IMR-90 (cell line): Measurements from ENCODE around the gene ZNF217. TPM values are rescaled to one million over a fixed set of nuclear protein-coding genes. Genes with fewer than 3 reads are reported as not detected.

Experiments
- ATAC-seq: fragments of 200-7000 bp; cut with Tn5 transposase; 2 replicates; pipeline ENCODE4 v1.9.1; 2020; ENCODE audit warnings: low read depth, mild to moderate bottlenecking, moderate library complexity
- BruUV-seq: library from RNA; stranded (reverse); fragments of 400-500 nt; replicated peaks from 2 replicates; lab custom pipeline; 2021; lab: Mats Ljungman, UMichigan
- CTCF ChIA-PET: fragments of 300-600 bp; formaldehyde crosslinking; extraction: SDS; loops from one replicate; lab custom pipeline; 2021; ENCODE audit warnings: antibody characterized with exemption; lab: Yijun Ruan, JAX
- POLR2A ChIA-PET: fragments of 300-600 bp; sonication (Branson Sonifier 250); formaldehyde crosslinking; loops from one replicate; lab custom pipeline; 2022; ENCODE audit warnings: antibody characterized with exemption; ENCODE audit not compliant: unreplicated experiment; lab: Charles Lee
- DNase-seq: peaks from one replicate; pipeline ENCODE4 v3.0.0; 2013
- H2AFZ ChIP-seq: replicated peaks from 2 replicates; pipeline ENCODE3; 2013; ENCODE audit warnings: low read length, mild to moderate bottlenecking; ENCODE audit not compliant: poor library complexity
- H2AK5ac ChIP-seq: 2 replicates; pipeline ENCODE4 v1.6.1; 2013; ENCODE audit warnings: low read depth, low read length, inconsistent platforms
- H2AK9ac ChIP-seq: replicated peaks from 2 replicates; pipeline ENCODE3; 2013; ENCODE audit warnings: mild to moderate bottlenecking, low read depth, low read length, moderate library complexity; ENCODE audit not compliant: poor library complexity
- H2BK120ac ChIP-seq: 2 replicates; pipeline ENCODE4 v1.6.1; 2013; ENCODE audit warnings: low read depth, low read length, inconsistent platforms
- H2BK15ac ChIP-seq: 3 replicates; pipeline ENCODE4 v1.6.1; 2013; ENCODE audit warnings: low read depth, low read length, inconsistent platforms
- H2BK20ac ChIP-seq: 2 replicates; pipeline ENCODE4 v1.6.1; 2013; ENCODE audit warnings: low read depth, mild to moderate bottlenecking, inconsistent platforms, low read length, moderate library complexity
- H2BK5ac ChIP-seq: 2 replicates; pipeline ENCODE4 v1.6.1; 2013; ENCODE audit warnings: mild to moderate bottlenecking, low read depth, low read length, inconsistent platforms; ENCODE audit not compliant: poor library complexity, severe bottlenecking
- H3K14ac ChIP-seq: replicated peaks from 2 replicates; pipeline ENCODE4 v1.6.1; 2013; ENCODE audit warnings: low read depth, low read length, inconsistent platforms
- H3K18ac ChIP-seq: 2 replicates; pipeline ENCODE4 v1.6.1; 2013; ENCODE audit warnings: low read depth, low read length, control low read depth
- H3K23ac ChIP-seq: 2 replicates; pipeline ENCODE4 v1.6.1; 2013; ENCODE audit warnings: low read depth, low read length, inconsistent platforms
- H3K27ac ChIP-seq: 2 replicates; pipeline ENCODE4 v1.5.1; 2013; ENCODE audit warnings: mild to moderate bottlenecking, control low read depth, low read length; ENCODE audit not compliant: insufficient read depth
- H3K27me3 ChIP-seq: 2 replicates; pipeline ENCODE4 v1.6.1; 2013; ENCODE audit warnings: low read length; ENCODE audit not compliant: control insufficient read depth, insufficient read depth
- H3K36me3 ChIP-seq: 2 replicates; pipeline ENCODE4 v1.6.1; 2013; ENCODE audit warnings: low read length, mixed read lengths; ENCODE audit not compliant: control insufficient read depth, insufficient read depth
- H3K4ac ChIP-seq: 2 replicates; pipeline ENCODE4 v1.6.1; 2013; ENCODE audit warnings: low read depth, low read length, inconsistent platforms
- H3K4me1 ChIP-seq: 2 replicates; pipeline ENCODE4 v1.6.1; 2013; ENCODE audit warnings: low read length, mixed read lengths; ENCODE audit not compliant: control insufficient read depth, insufficient read depth
- H3K4me2 ChIP-seq: 2 replicates; pipeline ENCODE4 v1.6.1; 2013; ENCODE audit warnings: low read depth, mild to moderate bottlenecking, control low read depth, low read length, moderate library complexity
- H3K4me3 ChIP-seq: 2 replicates; pipeline ENCODE4 v1.5.1; 2013; ENCODE audit warnings: low read depth, mild to moderate bottlenecking, control low read depth, low read length, moderate library complexity; ENCODE audit not compliant: insufficient read depth
- H3K56ac ChIP-seq: 2 replicates; pipeline ENCODE4 v1.6.1; 2013; ENCODE audit warnings: low read length, inconsistent platforms; ENCODE audit not compliant: insufficient read depth; ENCODE audit errors: extremely low read depth
- H3K79me1 ChIP-seq, 2 experiments: 2 replicates each; pipeline ENCODE4 v1.6.1; 2013; ENCODE audit warnings: low read length in 2 of 2, inconsistent platforms in 1 of 2, low read depth in 1 of 2
- H3K9ac ChIP-seq: 2 replicates; pipeline ENCODE4 v1.6.1; 2013; ENCODE audit warnings: low read depth, low read length, control low read depth
- H3K9me1 ChIP-seq: 2 replicates; pipeline ENCODE4 v1.6.1; 2013; ENCODE audit warnings: low read length, inconsistent platforms; ENCODE audit not compliant: insufficient read depth
- H3K9me3 ChIP-seq: 2 replicates; pipeline ENCODE4 v1.6.1; 2013; ENCODE audit warnings: low read length; ENCODE audit not compliant: control insufficient read depth, insufficient read depth
- H4K20me1 ChIP-seq: 2 replicates; pipeline ENCODE4 v1.6.1; 2013; ENCODE audit warnings: low read length, inconsistent platforms; ENCODE audit not compliant: insufficient read depth
- H4K5ac ChIP-seq: 2 replicates; pipeline ENCODE4 v1.6.1; 2013; ENCODE audit warnings: mild to moderate bottlenecking, low read depth, low read length, control low read depth
- H4K8ac ChIP-seq, 2 experiments: 2 replicates each; pipeline ENCODE4 v1.6.1; 2013; ENCODE audit warnings: low read depth in 2 of 2, low read length in 2 of 2, control low read depth in 1 of 2, inconsistent platforms in 1 of 2
- H4K91ac ChIP-seq: 2 replicates; pipeline ENCODE4 v1.6.1; 2013; ENCODE audit warnings: low read depth, low read length, inconsistent platforms; ENCODE audit not compliant: insufficient read depth
- BHLHE40 ChIP-seq: fragments of 150-350 bp; IDR thresholded peaks from 2 replicates; pipeline ENCODE4 v1.6.1; 2016; ENCODE audit warnings: mild to moderate bottlenecking, low read depth, low read length
- CHD1 ChIP-seq: IDR thresholded peaks from 2 replicates; pipeline ENCODE4 v1.6.1; 2012; ENCODE audit warnings: low read depth, low read length, improper control_type of control experiment
- CTCF ChIP-seq: conservative IDR thresholded peaks from 2 replicates; pipeline ENCODE4 v1.5.1; 2012; ENCODE audit warnings: mild to moderate bottlenecking, low read depth, low read length, improper control_type of control experiment
- MAZ ChIP-seq: IDR thresholded peaks from 2 replicates; pipeline ENCODE4 v1.6.1; 2012; ENCODE audit warnings: low read depth, mild to moderate bottlenecking, low read length, improper control_type of control experiment, moderate library complexity, borderline replicate concordance
- MXI1 ChIP-seq: IDR thresholded peaks from 2 replicates; pipeline ENCODE4 v1.6.1; 2012; ENCODE audit warnings: low read depth, mild to moderate bottlenecking, low read length, moderate library complexity, borderline replicate concordance
- NFE2L2 ChIP-seq: fragments of 150-350 bp; IDR thresholded peaks from 2 replicates; pipeline ENCODE4 v1.6.1; 2016; ENCODE audit warnings: low read depth, mild to moderate bottlenecking, low read length
- RCOR1 ChIP-seq: IDR thresholded peaks from 2 replicates; pipeline ENCODE4 v1.6.1; 2012; ENCODE audit warnings: mild to moderate bottlenecking, low read length, improper control_type of control experiment; ENCODE audit not compliant: insufficient replicate concordance
- WGBS, 2 experiments: methylation state at CpG; one replicate each; pipeline versions ENCODE4 v1.1.5 to v1.1.7; 2013; ENCODE audit warnings: missing lambda C conversion rate in 2 of 2; ENCODE audit not compliant: insufficient read length in 1 of 2; ENCODE audit errors: extremely low coverage in 2 of 2; 5-methylcytosine and 5-hydroxymethylcytosine counted together
- dilution Hi-C: fragments of 300-500 bp; cut with HindIII; formaldehyde crosslinking; loops from one replicate; pipeline ENCODE4 v1.14.3; 2018; ENCODE audit warnings: low sequenced_read_pairs; ENCODE audit not compliant: unreplicated experiment
- in situ Hi-C: fragments of 300-500 bp; cut with MboI; formaldehyde crosslinking; loops from 3 replicates; pipeline ENCODE4 v1.14.3; 2019; ENCODE audit warnings: low sequenced_read_pairs, inconsistent platforms, mixed read lengths
- intact Hi-C: fragments of 100-400 bp; cut with micrococcal nuclease; formaldehyde crosslinking; loops from 2 replicates; pipeline ENCODE4 v1.10.0; 2022
- polyA plus RNA-seq, 3 experiments: library from polyadenylated mRNA; depleted of rRNA; stranded (reverse); fragments of >200 nt; gene quantifications; 2 replicates each; pipeline ENCODE4 v1.2.3, GENCODE V29; 2012; ENCODE audit warnings: low replicate concordance in 1 of 3
- total RNA-seq: library from RNA; depleted of rRNA; stranded (reverse); fragments of >200 nt; gene quantifications from 2 replicates; pipeline ENCODE4 v1.2.3, GENCODE V29; 2012

Gene ZNF217
- total and polyA plus RNA-seq, 2 of the 4 experiments (the other 2 are of a cell fraction) = 9.1 to 27.8 TPM

- Histone ChIP-seq H3K9ac (no peak overlapping the region), H3K9me1 (no peaks in the 10 kb centered on the region), H3K14ac (no peak overlapping the region), H2BK5ac (no peak overlapping the region), H2AFZ (no peak overlapping the region), H4K91ac (no peak overlapping the region), H3K4ac (no peak overlapping the region), H3K4me1 (peaks cover 8% of the 10 kb centered on the region), H3K36me3 (no peaks in the 10 kb centered on the region), H2AK5ac (no peak overlapping the region), H3K9me3 (no peaks in the 10 kb centered on the region), H2AK9ac (no peak overlapping the region), H3K56ac (no peak overlapping the region), H3K4me3 (no peak overlapping the region), H3K18ac (no peak overlapping the region), H2BK15ac (no peak overlapping the region), H3K23ac (no peak overlapping the region), H4K5ac (no peak overlapping the region), H4K20me1 (no peaks in the 10 kb centered on the region), H3K27me3 (no peaks in the 10 kb centered on the region), H3K79me1 (no peaks in the 10 kb centered on the region), H3K4me2 (no peak overlapping the region), H2BK20ac (no peak overlapping the region), H4K8ac (no peak overlapping the region), H2BK120ac (no peak overlapping the region), H3K27ac (no peak overlapping the region)
- ChIA-PET CTCF (interaction anchor here (0.7 kb wide), 1 partner anchor 1237 kb away, joined by 3 read pairs; no protein-coding TSS in a partner anchor), POLR2A (no interaction called here)
- intact Hi-C loops = no loop called here
- DNase-seq = no peak
- ATAC-seq = no peak
- in situ Hi-C loops = no loop called here
- BruUV-seq = no TSS peak
- dilution Hi-C loops = no loop called here
- no peak for TF ChIP-seq CHD1
- no peak for TF ChIP-seq CTCF
- no peak for TF ChIP-seq NFE2L2
- TF ChIP-seq MXI1 = no peak
- TF ChIP-seq RCOR1 = no peak
- no peak for TF ChIP-seq MAZ
- TF ChIP-seq BHLHE40 = no peak
- 100% methylated on average over 1 of the region's 11 CpGs; no CpG with 5 or more reads in 1 of the 2 experiments for WGBS, 2 experiments
Observed at GRCh38 chr20:53550280-53551187, 43.1 kb downstream of the ZNF217 start.
